HG03135 (cell line): ENCODE results near the gene PPIF.

Experiments used
- ATAC-seq: cut with Tn5 transposase; IDR thresholded peaks from one replicate; pipeline ENCODE4 v1.9.1; 2021; ENCODE audit warnings: mild to moderate bottlenecking, moderate library complexity; ENCODE audit not compliant: unreplicated experiment

Gene PPIF

DNA sequence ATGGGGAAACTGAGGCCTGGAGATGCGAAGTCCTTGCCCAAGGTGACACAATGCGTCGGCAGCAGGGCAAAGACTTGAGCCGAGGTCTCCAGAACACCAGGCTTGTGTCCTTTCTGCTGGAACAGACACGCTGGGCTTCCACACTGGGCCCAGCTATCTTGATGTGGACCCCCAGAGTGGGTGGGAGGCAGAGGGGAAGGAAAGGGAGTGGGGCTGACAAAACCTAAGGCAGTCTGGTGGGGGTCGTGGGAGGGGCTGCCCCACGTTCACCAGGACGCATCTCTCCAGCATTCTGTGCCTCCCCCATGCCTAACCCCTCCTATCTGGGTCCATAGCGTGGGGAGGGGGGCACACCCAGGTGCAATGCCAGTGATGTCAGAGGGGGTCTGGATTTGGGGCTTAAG is 38.1 kb downstream of the PPIF start:
- ATAC-seq = no peak

GRCh38 chr10:79385804-79386531 is 38.7 kb downstream of the PPIF start:
- no peak for ATAC-seq

GRCh38 chr10:79386637-79387465 is 39.6 kb downstream of the PPIF start:
- no peak for ATAC-seq

GRCh38 chr10:79387466-79387973 is 40.3 kb downstream of the PPIF start:
- ATAC-seq = no peak

- no peak for ATAC-seq
Observed at GRCh38 chr10:79387974-79388850, 40.9 kb downstream of the PPIF start.

DNA sequence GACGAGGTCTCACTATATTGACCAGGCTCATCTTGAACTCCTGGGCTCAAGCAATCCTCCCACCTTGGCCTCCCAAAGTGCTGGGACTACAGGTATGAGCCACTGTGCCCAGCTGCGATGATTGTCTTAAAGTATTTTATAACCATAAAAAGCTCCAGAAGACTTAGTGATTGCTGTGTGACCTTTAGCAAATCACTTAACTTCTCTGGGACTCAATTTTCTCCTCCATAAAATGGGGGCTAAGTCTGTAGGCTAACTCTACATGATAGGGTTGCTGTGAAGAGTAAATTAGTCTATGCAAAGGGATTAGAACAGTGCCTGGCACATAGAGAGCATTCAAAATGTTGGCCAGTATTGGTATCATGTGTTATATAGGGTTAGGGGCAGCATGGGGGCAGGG is 42.8 kb downstream of the PPIF start:
- no peak for ATAC-seq

DNA sequence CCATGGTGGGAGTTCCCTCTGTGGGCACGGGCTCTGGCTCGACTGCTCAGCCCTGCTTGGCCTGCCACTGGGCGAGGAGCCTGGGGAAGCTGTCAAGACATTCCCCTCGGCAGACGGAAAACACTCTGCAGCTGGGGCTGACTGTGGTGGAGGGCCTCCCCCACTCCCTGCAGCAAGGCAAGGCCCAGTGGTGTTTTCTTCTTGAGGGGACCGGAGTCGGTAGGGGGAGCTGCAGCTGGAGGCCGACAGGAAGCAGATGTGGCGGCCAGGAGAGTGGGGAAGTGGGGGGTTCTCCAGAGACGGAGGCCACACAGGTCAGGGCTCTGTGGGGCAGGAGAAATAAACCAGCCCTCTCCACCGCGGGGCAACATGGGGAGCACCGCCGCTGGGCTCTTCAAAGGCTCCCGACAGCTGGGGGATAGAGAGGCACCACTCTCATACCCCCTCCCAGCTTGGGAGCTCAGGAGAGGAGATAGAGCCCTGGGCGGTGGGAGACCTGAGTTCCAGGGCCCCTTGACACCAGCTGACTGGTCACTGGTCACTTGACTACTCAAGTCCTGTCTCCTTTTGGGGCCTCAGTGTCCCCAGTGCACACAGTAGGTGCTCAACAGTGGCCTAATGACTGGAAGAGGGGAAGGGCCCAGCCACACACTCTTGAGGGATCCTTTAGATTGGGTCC is 43.4 kb downstream of the PPIF start:
- no peak for ATAC-seq

DNA sequence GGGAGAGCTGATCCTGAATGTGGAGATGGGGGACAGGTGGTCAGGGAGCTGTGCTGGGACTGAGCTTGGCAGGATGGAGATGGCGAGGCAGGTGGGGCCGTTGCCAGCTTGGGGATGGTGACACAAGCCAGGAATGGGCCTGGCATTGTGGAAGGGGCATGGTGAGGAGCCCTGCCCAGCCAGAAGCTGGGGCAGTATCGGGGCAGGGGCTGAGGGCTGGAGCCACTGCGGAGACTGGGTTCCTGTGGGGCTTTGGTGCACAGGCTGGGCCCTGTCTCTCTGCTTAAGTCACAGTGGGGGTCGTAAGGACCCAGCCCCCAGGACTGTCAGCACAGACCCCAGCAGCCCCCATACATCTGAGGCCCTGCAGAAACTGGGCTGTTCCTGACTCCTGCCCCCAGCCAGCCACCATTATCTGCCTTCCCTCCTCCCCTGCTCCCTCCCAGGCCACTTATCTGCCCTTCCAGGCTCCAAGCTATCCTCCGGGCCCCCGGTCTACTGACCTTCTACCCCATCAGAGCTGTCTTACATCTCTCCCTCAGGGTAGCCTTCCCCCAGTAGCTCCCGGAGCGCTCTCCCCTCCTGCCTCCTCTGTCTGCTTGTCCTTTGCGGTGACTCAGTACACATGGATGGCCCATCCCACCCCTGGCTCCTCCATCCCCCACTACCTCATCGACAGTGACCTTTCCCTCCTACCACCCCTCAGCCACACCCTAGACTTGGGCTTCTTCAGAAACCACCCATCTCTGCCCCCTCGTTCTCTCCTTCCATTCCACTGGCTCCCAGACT is 44.2 kb downstream of the PPIF start:
- no peak for ATAC-seq

DNA sequence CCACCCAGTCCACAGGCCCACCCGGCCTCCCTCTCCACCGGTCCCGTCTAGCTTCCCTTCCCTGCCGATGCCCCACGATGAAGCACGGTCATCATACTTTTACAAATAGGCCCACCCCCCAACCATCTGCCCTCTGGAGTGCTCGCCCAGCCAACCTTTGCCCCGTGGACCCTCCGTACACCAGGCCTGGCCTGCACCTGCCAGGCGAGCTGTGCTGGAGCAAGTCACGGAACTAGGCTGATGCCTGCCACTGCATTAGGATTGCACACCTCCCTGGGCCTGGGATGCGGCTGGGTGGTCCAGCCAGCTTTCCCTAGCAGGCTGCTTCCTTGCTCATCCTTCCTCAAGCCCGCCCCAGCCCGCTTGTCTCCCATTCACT is 44.7 kb downstream of the PPIF start:
- ATAC-seq = no peak

DNA sequence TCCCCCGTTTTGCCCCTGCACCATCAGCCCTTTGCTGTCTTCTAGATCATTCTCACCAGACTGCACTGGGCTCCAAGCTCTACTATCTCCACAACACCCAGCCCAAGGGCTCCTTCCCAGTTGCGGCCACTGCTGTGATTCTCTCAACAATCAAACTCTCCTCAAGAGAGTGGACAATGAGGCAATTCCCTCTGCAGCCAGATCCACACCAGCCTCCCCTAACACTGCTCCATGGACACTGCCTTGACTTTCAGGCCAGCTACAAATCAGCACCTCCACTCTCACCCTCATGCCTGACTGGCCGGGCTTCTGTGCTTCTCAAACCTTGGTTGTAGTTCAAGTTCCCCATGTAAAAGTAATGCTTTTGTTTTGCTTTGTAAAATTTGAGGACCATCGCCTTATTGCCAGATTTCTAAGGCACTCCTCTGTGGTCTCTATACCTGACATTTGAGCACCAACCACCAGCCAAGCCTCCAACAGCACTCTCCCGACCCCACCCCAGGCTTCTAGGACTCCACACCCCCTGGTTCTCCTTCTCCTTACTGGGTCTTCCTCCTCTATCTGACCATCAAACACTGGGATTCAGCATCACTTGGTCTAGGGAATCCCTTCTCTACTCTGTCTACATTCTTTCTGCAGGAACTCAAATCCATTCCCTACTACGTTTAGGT is 45.4 kb downstream of the PPIF start:
- ATAC-seq = no peak

DNA sequence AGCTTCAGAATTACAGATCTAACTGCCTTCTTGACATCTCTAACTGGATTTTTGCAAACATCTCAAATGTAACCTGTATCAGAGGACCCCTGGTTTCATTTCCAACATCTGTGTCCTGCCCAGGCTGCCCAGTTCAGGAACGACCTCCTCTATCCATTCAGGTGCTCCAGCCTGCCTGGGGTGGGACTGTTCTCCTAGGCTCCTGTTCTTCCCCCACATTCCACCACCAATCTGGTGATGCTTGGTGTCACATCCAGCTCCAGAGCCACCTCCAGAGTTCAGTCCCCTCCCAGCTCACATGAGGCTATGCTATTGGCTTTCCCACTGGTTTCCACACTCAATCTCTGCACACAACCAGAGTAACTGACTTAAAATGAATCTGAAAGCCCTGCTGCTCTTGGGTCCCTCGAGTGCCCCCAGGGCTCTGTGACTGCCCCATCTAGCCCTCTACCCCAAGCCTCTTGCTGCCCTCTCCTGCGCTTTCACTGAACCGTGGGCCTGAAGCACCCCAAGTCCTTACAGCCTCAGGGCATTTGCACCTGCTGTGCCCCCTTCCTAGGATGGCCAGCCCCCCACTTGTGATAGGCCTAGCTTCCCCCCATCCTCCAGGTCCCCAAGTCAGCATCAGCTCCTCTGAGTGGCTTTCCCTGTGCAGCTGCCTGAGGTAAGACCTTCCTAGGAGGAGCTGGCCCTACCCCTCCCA is 46.1 kb downstream of the PPIF start:
- no peak for ATAC-seq

GRCh38 chr10:79393924-79394610 is 46.8 kb downstream of the PPIF start:
- no peak for ATAC-seq

GRCh38 chr10:79394664-79395063 is 47.4 kb downstream of the PPIF start:
- no peak for ATAC-seq

DNA sequence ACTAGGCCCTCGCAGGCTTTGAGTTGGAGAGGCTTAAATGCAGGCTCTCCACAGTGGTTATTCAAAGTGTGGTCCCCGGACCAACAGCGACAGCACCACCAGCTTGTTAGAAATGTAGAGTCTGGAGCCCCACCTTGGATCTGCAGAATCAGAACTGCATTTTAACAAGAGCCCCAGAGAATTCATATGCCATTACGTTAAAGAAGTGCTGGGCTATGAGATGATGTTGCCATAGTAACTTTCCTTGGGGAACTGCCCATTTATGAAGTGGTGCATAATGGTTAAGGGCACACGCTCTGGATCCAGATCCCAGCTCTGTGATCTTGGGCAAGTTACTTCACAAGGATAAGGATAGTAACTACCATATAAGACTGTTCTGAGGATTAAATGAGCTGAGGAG is 49.3 kb downstream of the PPIF start:
- no peak for ATAC-seq

- no peak for ATAC-seq
Observed at GRCh38 chr10:79397051-79397450, 49.8 kb downstream of the PPIF start.

GRCh38 chr10:79397575-79398303 is 50.5 kb downstream of the PPIF start:
- no peak for ATAC-seq

DNA sequence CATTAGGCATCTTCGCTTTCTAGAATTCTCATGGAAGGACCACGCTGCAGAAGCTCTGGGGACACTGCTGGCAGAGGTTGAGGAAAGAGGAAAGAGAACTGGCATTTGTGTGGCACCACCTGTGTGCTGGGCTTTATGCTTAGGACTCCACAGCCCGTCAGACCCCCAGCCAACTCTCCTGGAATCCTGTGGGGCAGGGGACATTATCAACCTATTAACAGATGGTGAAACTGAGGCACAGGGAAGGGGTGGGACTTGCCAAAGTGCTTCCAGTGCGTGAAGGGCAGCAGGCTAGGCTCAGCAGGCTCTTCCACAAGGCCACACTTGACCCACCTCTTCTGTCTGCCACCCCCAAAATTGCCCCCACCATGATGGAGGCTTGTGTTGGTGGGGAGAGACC is 51.4 kb downstream of the PPIF start:
- ATAC-seq = no peak
